WERI-Rb-1 (cell line): ENCODE measurements around the gene SNRPD1.
"Not testable (repeated sequence)": the region's sequence is repeated elsewhere in the genome, so short reads cannot be mapped to it uniquely, and the experiment has no call there.

Experiments used
- DNase-seq: peaks from one replicate; pipeline ENCODE4 v3.0.0-alpha.2; 2020
- H3K27ac ChIP-seq: fragments of 250-450 bp; sonication (Bioruptor Pico); 2 replicates; pipeline ENCODE4 v1.5.1; 2020; ENCODE audit warnings: mild to moderate bottlenecking, moderate library complexity
- H3K27me3 ChIP-seq: fragments of 250-450 bp; sonication (Bioruptor Pico); 2 replicates; pipeline ENCODE4 v1.5.1; 2021; ENCODE audit warnings: mild to moderate bottlenecking, low read depth, moderate library complexity; ENCODE audit not compliant: insufficient read depth, severe bottlenecking
- H3K36me3 ChIP-seq: fragments of 250-450 bp; sonication (Bioruptor Pico); 2 replicates; pipeline ENCODE4 v1.5.1; 2020; ENCODE audit warnings: mild to moderate bottlenecking, moderate library complexity
- H3K4me3 ChIP-seq: 2 replicates; pipeline ENCODE4 v1.5.1; 2011; ENCODE audit warnings: low read depth, mild to moderate bottlenecking, control low read depth, low read length
- H3K9me3 ChIP-seq: fragments of 250-450 bp; sonication (Bioruptor Pico); 2 replicates; pipeline ENCODE4 v1.5.1; 2021; ENCODE audit warnings: mild to moderate bottlenecking, moderate library complexity; ENCODE audit not compliant: severe bottlenecking
- TF ChIP-seq, protein P1 (sequence below): IDR thresholded peaks from 2 replicates; pipeline ENCODE4 v1.5.1; 2011; ENCODE audit warnings: low read depth, mild to moderate bottlenecking, control low read depth, inconsistent platforms, low read length

The SNRPD1 gene

DNA sequence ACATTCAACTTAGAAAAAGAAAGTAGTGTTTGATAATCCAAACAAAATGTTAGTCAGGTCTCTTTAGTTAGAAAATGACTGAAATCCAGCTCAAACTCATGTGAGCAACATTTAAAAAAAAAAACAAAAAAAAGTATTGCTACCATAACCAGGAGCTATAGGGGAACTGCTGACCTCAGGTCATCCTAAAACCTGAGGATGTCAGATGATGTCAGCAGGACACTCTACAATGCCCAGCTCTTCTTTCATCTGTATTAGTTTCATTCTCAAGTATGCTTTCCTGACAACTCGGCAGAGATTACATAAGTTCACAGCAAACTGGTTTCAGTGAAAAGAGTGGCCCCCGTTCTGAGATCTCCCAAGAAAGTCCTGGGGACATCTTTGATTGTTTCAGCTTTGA is 7.4 kb upstream of the SNRPD1 start:
- DNase-seq, result no peak
- Histone ChIP-seq H3K4me3 (no peak overlapping the region), H3K27me3 (no peaks in the 10 kb centered on the region), H3K9me3 (no peaks in the 10 kb centered on the region), H3K36me3 (no peaks in the 10 kb centered on the region), H3K27ac (no peak overlapping the region)
- TF ChIP-seq, protein P1, sequence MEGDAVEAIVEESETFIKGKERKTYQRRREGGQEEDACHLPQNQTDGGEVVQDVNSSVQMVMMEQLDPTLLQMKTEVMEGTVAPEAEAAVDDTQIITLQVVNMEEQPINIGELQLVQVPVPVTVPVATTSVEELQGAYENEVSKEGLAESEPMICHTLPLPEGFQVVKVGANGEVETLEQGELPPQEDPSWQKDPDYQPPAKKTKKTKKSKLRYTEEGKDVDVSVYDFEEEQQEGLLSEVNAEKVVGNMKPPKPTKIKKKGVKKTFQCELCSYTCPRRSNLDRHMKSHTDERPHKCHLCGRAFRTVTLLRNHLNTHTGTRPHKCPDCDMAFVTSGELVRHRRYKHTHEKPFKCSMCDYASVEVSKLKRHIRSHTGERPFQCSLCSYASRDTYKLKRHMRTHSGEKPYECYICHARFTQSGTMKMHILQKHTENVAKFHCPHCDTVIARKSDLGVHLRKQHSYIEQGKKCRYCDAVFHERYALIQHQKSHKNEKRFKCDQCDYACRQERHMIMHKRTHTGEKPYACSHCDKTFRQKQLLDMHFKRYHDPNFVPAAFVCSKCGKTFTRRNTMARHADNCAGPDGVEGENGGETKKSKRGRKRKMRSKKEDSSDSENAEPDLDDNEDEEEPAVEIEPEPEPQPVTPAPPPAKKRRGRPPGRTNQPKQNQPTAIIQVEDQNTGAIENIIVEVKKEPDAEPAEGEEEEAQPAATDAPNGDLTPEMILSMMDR, result no peak

DNA sequence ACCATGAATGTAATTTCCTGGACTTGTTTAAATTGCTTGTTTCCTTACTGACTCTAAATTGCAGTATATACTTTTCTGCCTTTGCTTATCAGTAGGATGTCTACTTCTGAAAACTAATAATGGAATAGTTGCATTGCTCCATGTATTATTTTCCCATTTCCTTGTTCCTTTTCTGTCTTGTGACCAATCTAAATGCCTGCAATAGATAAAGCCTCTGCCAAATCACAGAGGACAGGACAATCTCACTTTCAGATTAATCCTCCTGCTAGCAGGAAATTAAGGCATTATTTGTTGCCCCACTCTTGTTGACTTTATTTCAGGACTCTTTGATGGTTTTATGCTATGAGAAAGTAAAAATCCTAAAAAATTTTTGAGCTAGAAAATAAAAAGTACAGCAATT is 6.9 kb upstream of the SNRPD1 start:
- TF ChIP-seq, protein P1, result no peak
- H3K4me3 ChIP-seq, result no peak overlapping the region
- no peak for DNase-seq

DNA sequence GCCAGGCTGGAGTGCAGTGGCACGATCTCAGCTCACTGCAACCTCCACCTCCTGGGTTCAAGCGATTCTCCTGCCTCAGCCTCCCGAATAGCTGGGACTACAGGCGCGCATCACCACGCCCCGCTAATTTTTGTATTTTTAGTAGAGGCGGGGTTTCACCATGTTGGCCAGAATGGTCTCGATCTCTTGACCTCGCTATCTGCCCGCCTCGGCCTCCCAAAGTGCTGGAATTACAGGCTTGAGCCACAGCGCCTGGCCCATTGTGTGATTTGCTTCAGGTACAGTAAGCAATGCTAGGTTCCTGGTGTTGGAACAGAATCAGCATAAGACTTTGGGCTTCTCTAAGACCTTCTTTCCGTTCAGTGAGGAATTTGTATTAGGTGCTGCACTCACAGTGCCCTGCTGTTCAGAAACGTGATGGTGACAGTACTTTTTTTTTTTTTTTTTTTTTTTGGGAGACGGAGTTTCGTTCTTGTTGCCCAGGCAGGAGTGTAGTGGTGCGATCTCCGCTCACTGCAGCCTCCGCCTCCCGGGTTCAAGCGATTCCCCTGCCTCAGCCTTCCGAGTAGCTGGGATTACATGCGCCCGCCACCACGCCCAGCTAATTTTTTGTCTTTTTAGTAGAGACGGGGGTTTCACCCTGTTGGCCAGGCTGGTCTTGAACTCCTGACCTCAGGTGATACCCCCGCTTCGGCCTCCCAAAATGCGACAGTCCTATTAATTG is 551 bp upstream of the SNRPD1 start:
- H3K9me3 ChIP-seq, DNase-seq, H3K4me3 ChIP-seq, H3K27me3 ChIP-seq: not testable (repeated sequence)
- H3K27ac ChIP-seq, result peak overlapping the region; percentile 93
- H3K36me3 ChIP-seq, result peaks cover 36% of the 10 kb centered on the region

More for the DNA sequence above, 6.9 kb upstream of the SNRPD1 start:
- no peaks in the 10 kb centered on the region for H3K9me3 ChIP-seq
- no peak overlapping the region for H3K27ac ChIP-seq
- no peaks in the 10 kb centered on the region for H3K36me3 ChIP-seq
- H3K27me3 ChIP-seq, result no peaks in the 10 kb centered on the region

DNA sequence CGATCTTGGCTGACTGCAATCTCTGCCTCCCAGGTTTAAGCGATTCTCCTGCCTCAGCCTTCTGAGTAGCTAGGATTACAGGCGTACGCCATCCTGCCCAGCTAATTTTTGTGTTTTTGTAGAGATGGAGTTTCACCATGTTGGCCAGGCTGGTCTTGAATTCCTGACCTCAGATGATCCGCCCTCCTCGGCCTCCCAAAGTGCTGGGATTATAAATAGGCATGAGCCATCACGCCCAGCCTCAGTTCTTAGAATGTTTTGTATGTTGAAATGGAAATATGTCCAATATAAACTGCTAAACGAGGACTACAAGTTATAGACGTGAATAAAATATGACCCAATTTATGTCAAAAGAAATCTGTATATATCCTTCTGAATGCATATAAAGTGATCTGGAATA is 9.5 kb downstream of the SNRPD1 start:
- not testable (repeated sequence) for H3K9me3 ChIP-seq, H3K27me3 ChIP-seq, H3K27ac ChIP-seq, H3K4me3 ChIP-seq, DNase-seq
- H3K36me3 ChIP-seq, result peaks cover 88% of the 10 kb centered on the region

DNA sequence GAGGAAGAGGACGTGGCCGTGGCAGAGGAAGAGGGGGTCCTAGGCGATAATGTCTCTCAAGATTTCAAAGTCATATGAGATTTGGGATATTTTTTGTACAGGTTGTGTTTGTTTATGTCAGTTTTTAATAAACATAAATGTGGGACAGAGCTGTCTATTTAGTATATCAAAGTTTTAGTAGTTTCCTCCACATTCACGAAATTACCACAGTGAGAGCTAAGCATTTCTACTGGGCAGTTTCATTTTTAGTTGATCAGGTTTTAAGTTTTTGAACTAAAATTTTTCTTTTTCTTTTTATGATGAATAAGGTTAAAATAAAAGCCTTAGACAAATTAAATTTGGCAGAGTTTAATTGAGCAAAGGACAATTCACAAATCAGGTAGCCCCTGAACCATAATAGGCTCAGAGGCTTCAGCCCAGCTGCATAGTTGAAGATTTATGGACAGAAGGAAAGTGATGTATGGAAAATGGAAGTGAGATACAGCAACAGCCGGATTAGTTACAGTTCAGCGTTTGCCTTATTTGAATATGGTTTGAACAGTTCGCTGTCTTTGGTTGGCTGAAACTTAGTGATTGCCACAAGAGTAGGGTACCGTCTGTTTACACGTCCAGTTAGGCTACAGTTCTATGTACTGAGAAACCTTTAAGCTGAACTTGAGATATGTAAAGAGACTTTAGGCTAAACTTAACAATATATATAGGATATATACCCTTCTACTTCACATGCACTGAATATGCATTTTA is 17.1 kb downstream of the SNRPD1 start:
- TF ChIP-seq, protein P1, result no peak
- no peaks in the 10 kb centered on the region for H3K27me3 ChIP-seq
- no peaks in the 10 kb centered on the region for H3K9me3 ChIP-seq
- H3K36me3 ChIP-seq, result peaks cover 81% of the 10 kb centered on the region
- H3K27ac ChIP-seq, result no peak overlapping the region
- DNase-seq, result no peak
- no peak overlapping the region for H3K4me3 ChIP-seq

DNA sequence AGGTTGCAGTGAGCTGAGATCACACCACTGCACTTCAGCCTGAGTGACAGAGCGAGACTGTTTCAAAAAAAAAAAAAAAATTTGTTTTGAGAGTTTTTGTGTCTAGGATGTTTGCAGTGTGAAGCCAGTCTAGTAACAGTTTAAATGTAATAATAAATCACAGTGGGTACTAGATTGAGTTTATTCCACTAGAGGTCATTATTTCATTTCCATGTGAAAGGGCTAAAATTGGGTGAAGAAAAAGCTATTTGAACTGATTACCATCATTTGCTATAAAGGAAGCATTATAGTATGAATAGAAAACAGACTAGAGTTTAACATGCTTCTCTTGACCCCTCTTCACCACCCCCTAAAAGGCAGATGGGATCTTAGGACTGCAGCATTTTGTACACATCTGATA is 20.3 kb downstream of the SNRPD1 start:
- peaks cover 70% of the 10 kb centered on the region for H3K36me3 ChIP-seq
- H3K27me3 ChIP-seq, result no peaks in the 10 kb centered on the region
- TF ChIP-seq, protein P1, result no peak
- H3K4me3 ChIP-seq, result no peak overlapping the region
- no peaks in the 10 kb centered on the region for H3K9me3 ChIP-seq
- no peak overlapping the region for H3K27ac ChIP-seq
- no peak for DNase-seq
